ENCODE data around the gene DHRSX.

GRCh38 chrX:2351321-2351720 lies 149.5 kb downstream of the DHRSX start:
- TF ChIP-seq CTCF (IDR thresholded peaks at IDR 0.05; ENCODE audit: insufficient read depth, low read depth, low read length): no peak
- TF ChIP-seq EZH2 (IDR thresholded peaks at IDR 0.05; ENCODE audit: insufficient read depth, low read length): no peak
